ENCODE results near the gene MTA1.

The MTA1 gene

GRCh38 chr14:105467942-105468471 is 48.4 kb downstream of the MTA1 start:
- TF ChIP-seq POLR2AphosphoS5 (IDR thresholded peaks at IDR 0.05; ENCODE audit: low read depth, low read length) (no peak), SIN3A (IDR thresholded peaks at IDR 0.05; ENCODE audit: borderline replicate concordance, insufficient read depth, low read length) (no peak), FOXP2 (optimal IDR thresholded peaks at IDR 0.05; ENCODE audit: borderline replicate concordance, extremely low read depth, extremely low read length, insufficient read depth) (no peak), TAF1 (IDR thresholded peaks at IDR 0.05; ENCODE audit: borderline replicate concordance, insufficient read depth, low read length) (no peak)

GRCh38 chr14:105468621-105469241 is 49.1 kb downstream of the MTA1 start:
- TF ChIP-seq TAF1 (IDR thresholded peaks at IDR 0.05; ENCODE audit: borderline replicate concordance, insufficient read depth, low read length) (no peak), FOXP2 (optimal IDR thresholded peaks at IDR 0.05; ENCODE audit: borderline replicate concordance, extremely low read depth, extremely low read length, insufficient read depth) (no peak), SIN3A (IDR thresholded peaks at IDR 0.05; ENCODE audit: borderline replicate concordance, insufficient read depth, low read length) (no peak), POLR2AphosphoS5 (IDR thresholded peaks at IDR 0.05; ENCODE audit: low read depth, low read length) (no peak), REST (IDR thresholded peaks at IDR 0.05; ENCODE audit: insufficient read depth in 1 of 2, low read depth in 2 of 2, low read length in 2 of 2) (no peak)

DNA sequence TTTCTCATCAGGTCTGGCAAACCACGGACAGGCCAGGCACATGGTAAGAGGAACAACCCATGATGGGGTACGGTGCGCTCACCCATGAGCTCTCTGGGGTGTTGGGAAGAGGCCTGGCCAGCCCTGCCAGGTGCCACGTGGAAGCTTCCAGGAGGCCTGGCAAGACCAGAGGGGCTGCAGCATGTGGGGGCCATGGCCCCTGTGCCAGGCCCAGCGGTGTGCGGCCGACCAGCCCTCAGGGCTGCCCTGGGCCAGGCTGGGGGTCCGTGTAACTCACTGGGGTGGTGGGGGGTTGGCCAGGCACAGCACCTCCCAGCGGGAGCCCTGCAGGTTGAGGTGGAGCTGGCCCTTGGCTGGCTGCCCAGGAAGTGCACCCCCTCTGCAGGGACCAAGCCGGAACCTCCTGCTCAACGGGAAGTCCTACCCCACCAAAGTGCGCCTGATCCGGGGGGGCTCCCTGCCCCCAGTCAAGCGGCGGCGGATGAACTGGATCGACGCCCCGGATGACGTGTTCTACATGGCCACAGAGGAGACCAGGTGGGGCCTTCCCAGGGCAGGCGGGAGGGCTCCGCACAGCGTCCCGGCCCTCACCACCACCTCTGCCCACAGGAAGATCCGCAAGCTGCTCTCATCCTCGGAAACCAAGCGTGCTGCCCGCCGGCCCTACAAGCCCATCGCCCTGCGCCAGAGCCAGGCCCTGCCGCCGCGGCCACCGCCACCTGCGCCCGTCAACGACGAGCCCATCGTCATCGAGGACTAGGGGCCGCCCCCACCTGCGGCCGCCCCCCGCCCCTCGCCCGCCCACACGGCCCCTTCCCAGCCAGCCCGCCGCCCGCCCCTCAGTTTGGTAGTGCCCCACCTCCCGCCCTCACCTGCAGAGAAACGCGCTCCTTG is 50.1 kb downstream of the MTA1 start:
- no peak for TF ChIP-seq POLR2AphosphoS5 (IDR thresholded peaks at IDR 0.05; ENCODE audit: low read depth, low read length)
- no peak for TF ChIP-seq FOXP2 (optimal IDR thresholded peaks at IDR 0.05; ENCODE audit: borderline replicate concordance, extremely low read depth, extremely low read length, insufficient read depth)
- no peak for TF ChIP-seq SIN3A (IDR thresholded peaks at IDR 0.05; ENCODE audit: borderline replicate concordance, insufficient read depth, low read length)
- no peak for TF ChIP-seq TAF1 (IDR thresholded peaks at IDR 0.05; ENCODE audit: borderline replicate concordance, insufficient read depth, low read length)
- no peak for TF ChIP-seq REST (IDR thresholded peaks at IDR 0.05; ENCODE audit: insufficient read depth in 1 of 2, low read depth in 2 of 2, low read length in 2 of 2)

DNA sequence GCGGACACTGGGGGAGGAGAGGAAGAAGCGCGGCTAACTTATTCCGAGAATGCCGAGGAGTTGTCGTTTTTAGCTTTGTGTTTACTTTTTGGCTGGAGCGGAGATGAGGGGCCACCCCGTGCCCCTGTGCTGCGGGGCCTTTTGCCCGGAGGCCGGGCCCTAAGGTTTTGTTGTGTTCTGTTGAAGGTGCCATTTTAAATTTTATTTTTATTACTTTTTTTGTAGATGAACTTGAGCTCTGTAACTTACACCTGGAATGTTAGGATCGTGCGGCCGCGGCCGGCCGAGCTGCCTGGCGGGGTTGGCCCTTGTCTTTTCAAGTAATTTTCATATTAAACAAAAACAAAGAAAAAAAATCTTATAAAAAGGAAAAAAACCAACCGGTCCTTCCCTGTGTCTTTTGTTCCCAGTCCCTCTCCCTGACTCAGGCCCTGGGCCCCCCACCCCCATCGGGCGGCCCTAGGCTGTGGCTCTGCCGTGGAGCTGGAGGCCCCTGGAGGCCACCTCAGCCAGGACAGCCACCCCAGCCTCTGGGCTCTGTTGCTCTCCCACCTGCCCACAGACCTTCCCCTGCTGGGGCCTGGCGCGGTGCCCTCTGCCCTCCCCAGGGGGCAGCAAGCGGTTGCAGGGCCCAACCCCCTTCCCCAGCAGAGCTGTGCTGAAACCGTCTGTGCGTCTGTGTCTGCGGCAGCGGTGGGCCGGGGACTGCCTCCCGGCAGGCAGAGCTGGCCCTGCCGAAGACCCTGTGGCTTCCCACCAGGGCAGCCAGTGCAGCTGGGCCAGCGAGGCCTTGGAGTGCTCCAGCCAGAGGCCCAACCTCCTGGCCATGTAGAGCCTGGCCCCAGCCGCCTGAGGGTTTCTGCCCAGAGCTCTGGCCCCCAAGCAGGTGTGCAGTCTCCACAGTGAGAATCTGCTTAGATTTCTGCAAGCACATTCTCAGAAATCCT is 51.0 kb downstream of the MTA1 start:
- no peak for TF ChIP-seq REST (IDR thresholded peaks at IDR 0.05; ENCODE audit: insufficient read depth in 1 of 2, low read depth in 2 of 2, low read length in 2 of 2)
- TF ChIP-seq FOXP2 (optimal IDR thresholded peaks at IDR 0.05; ENCODE audit: borderline replicate concordance, extremely low read depth, extremely low read length, insufficient read depth), result no peak
- no peak for TF ChIP-seq POLR2AphosphoS5 (IDR thresholded peaks at IDR 0.05; ENCODE audit: low read depth, low read length)
- TF ChIP-seq TAF1 (IDR thresholded peaks at IDR 0.05; ENCODE audit: borderline replicate concordance, insufficient read depth, low read length), result no peak
- no peak for TF ChIP-seq SIN3A (IDR thresholded peaks at IDR 0.05; ENCODE audit: borderline replicate concordance, insufficient read depth, low read length)

Data from PFSK-1 (cell line).